Stimulated activated CD8-positive, alpha-beta memory T cell treated with anti-CD3 and anti-CD28 coated beads, Interleukin-15, amount 100 ng/mL, for 24 hours (primary cell): Measurements from ENCODE around the gene ID1.
"Not testable (repeated sequence)": the region's sequence is repeated elsewhere in the genome, so short reads cannot be mapped to it uniquely, and the experiment has no call there.

Experiments
- DNase-seq: peaks from one replicate; pipeline ENCODE4 v3.0.0-alpha.2; 2020; ENCODE audit warnings: low read depth

The ID1 gene

DNA sequence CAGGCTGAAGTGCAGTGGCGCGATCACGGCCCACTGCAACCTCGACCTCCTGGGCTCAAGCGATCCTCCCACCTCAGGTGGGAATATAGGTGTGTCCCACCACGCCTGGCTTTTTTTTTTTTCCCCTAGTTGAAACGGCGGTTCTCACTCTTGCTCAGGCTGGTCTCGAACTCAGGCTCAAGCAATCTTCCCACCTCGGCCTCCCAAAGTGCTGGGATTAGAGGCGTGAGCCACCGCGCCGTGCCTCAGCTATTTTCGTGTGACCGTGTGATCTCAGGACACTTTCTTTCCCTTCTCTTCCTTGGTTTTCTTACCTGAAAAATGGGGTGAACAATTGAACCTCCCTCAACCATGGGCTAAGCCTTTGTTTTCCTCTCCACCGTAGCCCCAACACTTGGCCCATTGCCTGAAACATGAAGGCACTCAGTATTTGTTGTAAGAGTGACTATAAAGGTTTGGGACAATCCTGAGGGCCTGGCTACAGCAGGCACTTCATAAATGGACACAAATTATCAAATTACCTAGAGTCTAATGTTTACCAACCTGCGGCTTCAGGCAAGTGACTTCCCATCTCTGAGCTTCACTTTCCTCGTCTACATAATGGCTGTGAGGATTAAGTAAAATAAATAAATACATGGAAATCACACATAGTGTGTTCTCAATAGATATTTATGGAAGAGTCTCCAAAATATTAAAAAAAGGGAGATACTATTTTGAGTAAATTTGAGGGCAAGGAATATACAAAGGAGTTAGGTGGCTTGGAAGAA lies 31.4 kb upstream of the ID1 start:
- no peak for DNase-seq

DNA sequence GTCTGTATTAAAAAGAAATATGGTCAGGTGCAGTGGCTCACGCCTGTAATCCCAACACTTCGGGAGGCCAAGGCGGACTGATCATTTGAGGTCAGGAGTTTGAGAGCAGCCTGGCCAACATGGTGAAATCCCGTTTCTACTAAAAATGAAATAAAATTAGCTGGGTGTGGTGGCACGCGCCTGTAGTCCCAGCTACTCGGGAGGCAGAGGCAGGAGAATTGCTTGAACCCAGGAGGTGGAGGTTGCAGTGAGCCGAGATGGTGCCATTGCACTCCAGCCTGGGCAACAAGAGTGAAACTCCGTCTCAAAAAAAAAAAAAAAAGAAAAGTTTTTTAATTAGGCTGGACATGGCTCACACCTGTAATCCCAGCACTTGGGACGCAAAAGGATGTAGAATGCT lies 30.1 kb upstream of the ID1 start:
- not testable (repeated sequence) for DNase-seq

GRCh38 chr20:31576751-31577150 lies 28.3 kb upstream of the ID1 start:
- no peak for DNase-seq

- DNase-seq, result no peak
These were observed 27.9 kb upstream of the ID1 start for GRCh38 chr20:31577194-31577593.

GRCh38 chr20:31578448-31579138 lies 26.5 kb upstream of the ID1 start:
- DNase-seq, result no peak

DNA sequence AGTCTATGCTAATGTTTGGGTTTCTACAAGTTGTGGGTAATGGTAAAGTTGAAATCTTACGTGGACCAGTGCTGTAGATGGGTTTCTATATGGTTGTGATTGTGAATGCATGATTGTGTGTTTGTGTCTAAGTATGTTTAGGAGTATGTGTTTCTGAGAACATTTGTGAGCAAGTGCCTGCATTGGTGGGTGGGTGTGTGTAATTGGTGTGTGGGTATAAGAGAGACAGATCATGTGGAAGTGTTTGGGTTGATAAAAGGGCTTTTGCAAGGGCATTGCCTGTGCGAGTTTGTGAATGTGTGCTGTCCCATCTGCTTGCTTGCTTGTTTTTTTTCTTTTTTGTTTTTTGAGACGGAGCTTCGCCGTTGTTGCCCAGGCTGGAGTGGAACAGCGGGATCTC lies 25.8 kb upstream of the ID1 start:
- DNase-seq, result no peak

GRCh38 chr20:31579941-31580651 lies 25.0 kb upstream of the ID1 start:
- not testable (repeated sequence) for DNase-seq

GRCh38 chr20:31580706-31581105 lies 24.4 kb upstream of the ID1 start:
- DNase-seq, result no peak

GRCh38 chr20:31581391-31581790 lies 23.7 kb upstream of the ID1 start:
- no peak for DNase-seq

- DNase-seq, result no peak
These were observed 17.3 kb upstream of the ID1 start for GRCh38 chr20:31587545-31588389.

- DNase-seq, result no peak
These were observed 14.3 kb upstream of the ID1 start for GRCh38 chr20:31590717-31591225.

- DNase-seq, result no peak
These were observed 11.7 kb upstream of the ID1 start for GRCh38 chr20:31593221-31594001.

DNA sequence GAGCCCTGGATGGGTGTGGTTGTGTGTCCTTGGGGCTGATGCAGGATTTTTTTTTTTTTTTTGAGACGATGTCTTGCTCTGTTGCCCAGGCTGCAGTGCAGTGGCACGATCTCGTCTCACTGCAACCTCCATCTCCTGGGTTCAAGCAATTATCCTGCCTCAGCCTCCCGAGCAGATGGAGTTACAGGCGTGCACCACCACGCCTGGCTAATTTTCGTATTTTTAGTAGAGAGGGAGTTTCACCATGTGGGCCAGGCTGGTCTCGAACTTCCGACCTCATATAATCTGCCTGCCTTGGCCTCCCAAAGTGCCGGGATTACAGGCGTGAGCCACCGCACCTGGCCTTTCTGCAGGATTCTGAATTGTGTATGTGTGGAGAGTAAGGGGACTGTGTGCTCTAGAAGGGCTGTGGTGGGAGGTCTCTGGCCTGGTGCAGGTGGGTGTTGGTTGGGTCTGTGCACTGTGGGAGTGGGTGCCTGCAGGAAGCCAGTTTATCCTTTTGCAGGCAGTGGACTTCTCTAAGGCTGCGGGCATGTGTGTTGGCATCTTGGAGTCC lies 11.0 kb upstream of the ID1 start:
- no peak for DNase-seq

- DNase-seq, result no peak
These were observed 10.3 kb upstream of the ID1 start for GRCh38 chr20:31594558-31595379.

GRCh38 chr20:31595380-31595653 lies 9.8 kb upstream of the ID1 start:
- DNase-seq, result no peak

GRCh38 chr20:31595654-31596411 lies 9.3 kb upstream of the ID1 start:
- no peak for DNase-seq

GRCh38 chr20:31596412-31596715 lies 8.7 kb upstream of the ID1 start:
- DNase-seq, result not testable (repeated sequence)

GRCh38 chr20:31596831-31597480 lies 8.1 kb upstream of the ID1 start:
- no peak for DNase-seq

DNA sequence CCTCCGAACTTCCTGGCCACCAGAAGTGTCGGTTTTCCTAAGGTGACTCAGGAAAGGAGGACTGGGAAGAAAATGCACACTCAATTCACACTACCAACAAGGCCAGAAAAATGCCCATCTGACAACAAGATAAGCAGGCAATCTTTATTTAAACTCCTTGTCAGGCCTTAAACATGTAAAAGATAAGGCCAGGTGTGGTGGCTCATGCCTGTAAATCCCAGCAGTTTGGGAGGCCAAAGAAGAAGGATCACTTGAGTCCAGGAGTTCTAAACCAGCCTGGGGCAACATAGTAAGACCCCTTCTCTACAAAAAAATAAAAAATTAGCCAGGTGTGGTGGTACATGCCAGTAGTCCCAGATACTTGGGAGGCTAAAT lies 7.6 kb upstream of the ID1 start:
- DNase-seq, result no peak
